Neural progenitor cell (in vitro differentiated cells): Measurements from ENCODE around the gene WIPF1. TPM values are rescaled to one million over a fixed set of nuclear protein-coding genes. Genes with fewer than 3 reads are reported as not detected.

Experiments
- DNase-seq: peaks from one replicate; pipeline ENCODE4 v3.0.0-alpha.2; 2016; ENCODE audit warnings: low spot score
- H2AFZ ChIP-seq: fragments of 200-600 bp; sonication (generic); replicated peaks from 2 replicates; pipeline ENCODE4 v1.6.1; 2016; ENCODE audit warnings: antibody characterized with exemption
- H3F3A ChIP-seq: fragments of 200-600 bp; sonication (generic); 2 replicates; pipeline ENCODE4 v1.6.1; 2016; ENCODE audit warnings: antibody characterized with exemption, low read depth
- H3K27ac ChIP-seq: fragments of 200-600 bp; sonication (generic); 2 replicates; pipeline ENCODE4 v1.5.1; 2016; ENCODE audit warnings: mild to moderate bottlenecking
- H3K27me3 ChIP-seq: fragments of 200-600 bp; sonication (generic); 2 replicates; pipeline ENCODE4 v1.6.1; 2016; ENCODE audit warnings: mild to moderate bottlenecking, moderate library complexity
- H3K36me3 ChIP-seq: fragments of 200-600 bp; sonication (generic); 2 replicates; pipeline ENCODE4 v1.5.1; 2016
- H3K4me1 ChIP-seq: fragments of 200-600 bp; sonication (generic); 2 replicates; pipeline ENCODE4 v1.6.1; 2016; ENCODE audit warnings: mixed run types
- H3K4me2 ChIP-seq: fragments of 200-600 bp; sonication (generic); 2 replicates; pipeline ENCODE4 v1.6.1; 2016
- H3K4me3 ChIP-seq: fragments of 200-600 bp; sonication (generic); 2 replicates; pipeline ENCODE4 v1.5.1; 2016
- H3K79me2 ChIP-seq: fragments of 200-600 bp; sonication (generic); 2 replicates; pipeline ENCODE4 v1.6.1; 2016; ENCODE audit warnings: low read depth
- H3K9ac ChIP-seq: fragments of 200-600 bp; sonication (generic); 2 replicates; pipeline ENCODE4 v1.6.1; 2016
- H3K9me3 ChIP-seq: fragments of 200-600 bp; sonication (generic); 2 replicates; pipeline ENCODE4 v1.5.1; 2016; ENCODE audit warnings: low read depth
- H4K20me1 ChIP-seq: fragments of 200-600 bp; sonication (generic); 2 replicates; pipeline ENCODE4 v1.6.1; 2016; ENCODE audit warnings: low read depth
- H3K27ac Mint-ChIP-seq: 3 replicates; pipeline ENCODE4 v1.8.0; 2021; ENCODE audit warnings: mixed read lengths
- H3K27me3 Mint-ChIP-seq: 2 replicates; pipeline ENCODE4 v1.8.0; 2022; ENCODE audit warnings: low read depth, mild to moderate bottlenecking, inconsistent platforms, moderate library complexity, mixed read lengths; ENCODE audit not compliant: insufficient read depth
- H3K36me3 Mint-ChIP-seq: 3 replicates; pipeline ENCODE4 v1.8.0; 2021; ENCODE audit warnings: mixed read lengths
- H3K4me1 Mint-ChIP-seq: 3 replicates; pipeline ENCODE4 v1.8.0; 2021; ENCODE audit warnings: mixed read lengths
- H3K4me3 Mint-ChIP-seq: 3 replicates; pipeline ENCODE4 v1.8.0; 2021; ENCODE audit warnings: mild to moderate bottlenecking, moderate library complexity, mixed read lengths
- H3K9me3 Mint-ChIP-seq: 3 replicates; pipeline ENCODE4 v1.8.0; 2020; ENCODE audit warnings: mixed read lengths
- EZH2 ChIP-seq: fragments of 200-600 bp; sonication (generic); IDR thresholded peaks from 2 replicates; pipeline ENCODE4 v1.6.1; 2017; ENCODE audit warnings: antibody characterized with exemption, mild to moderate bottlenecking, moderate library complexity
- EZH2phosphoT487 ChIP-seq: fragments of 200-600 bp; sonication (generic); IDR thresholded peaks from 2 replicates; pipeline ENCODE4 v1.6.1; 2017; ENCODE audit warnings: antibody characterized with exemption
- total RNA-seq: library from RNA; depleted of rRNA; stranded (reverse); fragments of >200 nt; gene quantifications from 2 replicates; pipeline ENCODE4 v1.2.3, GENCODE V29; 2015; ENCODE audit warnings: low replicate concordance
- TF ChIP-seq, protein P1 (sequence below): fragments of 200-600 bp; sonication (generic); IDR thresholded peaks from 2 replicates; pipeline ENCODE4 v1.5.1; 2017; ENCODE audit warnings: antibody characterized with exemption, mild to moderate bottlenecking

WIPF1 gene
- total RNA-seq, 1 donor from 2014 or later, result 17.2 TPM

DNA sequence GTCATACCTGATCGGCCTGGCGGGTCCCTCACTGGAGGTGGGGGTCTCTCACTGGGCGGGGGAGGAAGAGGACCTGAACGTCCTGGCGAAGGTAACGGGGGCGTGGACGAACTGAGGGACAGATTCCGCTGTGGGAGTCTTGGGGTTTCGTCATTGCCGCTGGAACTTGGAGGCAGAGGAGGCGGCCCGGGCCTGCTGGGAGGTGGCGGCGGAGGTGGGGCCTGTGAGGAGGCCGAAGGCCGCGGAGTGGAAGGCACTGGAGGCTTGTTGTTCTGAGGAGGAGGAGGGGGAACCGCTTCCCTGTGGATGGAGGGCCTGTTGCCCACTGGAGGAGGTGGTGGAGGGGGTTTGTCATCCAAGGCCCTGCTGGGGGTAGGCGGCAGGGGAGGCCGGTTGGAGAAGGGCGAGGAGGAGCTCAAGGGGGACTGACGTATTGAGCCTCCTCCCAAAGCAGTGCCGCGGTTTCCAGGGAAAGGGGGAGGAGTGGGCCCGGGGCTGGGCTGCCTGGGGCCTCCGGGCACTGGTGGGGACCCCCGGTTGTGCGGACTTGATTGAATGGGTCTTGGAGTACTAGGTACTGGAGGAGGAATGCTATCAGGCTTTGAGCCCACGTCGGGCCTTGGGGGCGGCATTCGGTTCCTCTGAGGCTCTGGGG, 25.8 kb downstream of the WIPF1 start:
- no peak for DNase-seq

DNA sequence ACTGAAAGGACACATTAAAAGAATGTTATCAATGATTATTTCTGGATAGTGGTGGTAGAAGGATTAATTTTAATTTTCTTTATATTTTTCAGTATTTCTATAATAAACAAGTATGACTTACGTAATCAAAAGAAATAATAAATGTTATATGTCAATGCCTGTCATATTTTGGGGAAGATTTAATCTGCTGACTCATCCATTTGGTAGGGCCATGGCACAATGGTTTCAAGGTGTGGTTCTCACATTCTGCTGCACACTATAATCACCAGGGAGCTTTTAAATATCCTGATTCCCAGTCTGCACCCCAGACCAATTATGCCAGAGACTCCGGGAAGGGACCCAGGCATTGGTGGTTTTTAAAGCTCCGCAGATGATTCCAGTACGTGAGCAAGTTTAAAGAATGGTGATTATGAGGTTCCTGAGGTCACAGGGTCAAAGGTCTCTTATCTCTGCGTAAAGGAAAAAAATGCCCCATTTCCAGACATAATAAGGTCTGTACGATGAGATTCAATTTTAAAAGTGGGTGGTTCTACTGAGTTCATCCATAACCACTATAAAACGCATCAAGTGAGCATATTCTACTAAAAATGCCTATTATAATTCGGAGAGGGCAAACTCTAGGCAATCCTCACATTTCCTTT, 27.2 kb downstream of the WIPF1 start:
- no peaks in the 10 kb centered on the region for H3K9me3 ChIP-seq
- no peak overlapping the region for H3K4me2 ChIP-seq
- no peaks in the 10 kb centered on the region for H4K20me1 ChIP-seq
- Mint-ChIP-seq H3K27me3 (no peaks in the 10 kb centered on the region), H3K4me3 (no peak overlapping the region), H3K4me1 (no peaks in the 10 kb centered on the region), H3K9me3 (no peaks in the 10 kb centered on the region), H3K27ac (no peak overlapping the region), H3K36me3 (peaks cover 19% of the 10 kb centered on the region)
- no peaks in the 10 kb centered on the region for H3K4me1 ChIP-seq
- H3F3A ChIP-seq, result no peaks in the 10 kb centered on the region
- TF ChIP-seq EZH2 (no peak), EZH2phosphoT487 (no peak)
- TF ChIP-seq, protein P1, sequence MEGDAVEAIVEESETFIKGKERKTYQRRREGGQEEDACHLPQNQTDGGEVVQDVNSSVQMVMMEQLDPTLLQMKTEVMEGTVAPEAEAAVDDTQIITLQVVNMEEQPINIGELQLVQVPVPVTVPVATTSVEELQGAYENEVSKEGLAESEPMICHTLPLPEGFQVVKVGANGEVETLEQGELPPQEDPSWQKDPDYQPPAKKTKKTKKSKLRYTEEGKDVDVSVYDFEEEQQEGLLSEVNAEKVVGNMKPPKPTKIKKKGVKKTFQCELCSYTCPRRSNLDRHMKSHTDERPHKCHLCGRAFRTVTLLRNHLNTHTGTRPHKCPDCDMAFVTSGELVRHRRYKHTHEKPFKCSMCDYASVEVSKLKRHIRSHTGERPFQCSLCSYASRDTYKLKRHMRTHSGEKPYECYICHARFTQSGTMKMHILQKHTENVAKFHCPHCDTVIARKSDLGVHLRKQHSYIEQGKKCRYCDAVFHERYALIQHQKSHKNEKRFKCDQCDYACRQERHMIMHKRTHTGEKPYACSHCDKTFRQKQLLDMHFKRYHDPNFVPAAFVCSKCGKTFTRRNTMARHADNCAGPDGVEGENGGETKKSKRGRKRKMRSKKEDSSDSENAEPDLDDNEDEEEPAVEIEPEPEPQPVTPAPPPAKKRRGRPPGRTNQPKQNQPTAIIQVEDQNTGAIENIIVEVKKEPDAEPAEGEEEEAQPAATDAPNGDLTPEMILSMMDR, result no peak
- DNase-seq, result no peak
- H3K36me3 ChIP-seq, result no peaks in the 10 kb centered on the region
- no peak overlapping the region for H3K27ac ChIP-seq
- H3K4me3 ChIP-seq, result no peak overlapping the region
- H2AFZ ChIP-seq, result no peak overlapping the region
- H3K79me2 ChIP-seq, result no peaks in the 10 kb centered on the region
- no peak overlapping the region for H3K9ac ChIP-seq
- no peaks in the 10 kb centered on the region for H3K27me3 ChIP-seq

More for the DNA sequence above, 25.8 kb downstream of the WIPF1 start:
- no peaks in the 10 kb centered on the region for H3K79me2 ChIP-seq
- H3K36me3 ChIP-seq, result no peaks in the 10 kb centered on the region
- H3K4me2 ChIP-seq, result no peak overlapping the region
- no peak overlapping the region for H3K27ac ChIP-seq
- no peaks in the 10 kb centered on the region for H3K4me1 Mint-ChIP-seq
- H4K20me1 ChIP-seq, result no peaks in the 10 kb centered on the region
- no peaks in the 10 kb centered on the region for H3K27me3 ChIP-seq
- H3K4me3 Mint-ChIP-seq, result no peak overlapping the region
- H2AFZ ChIP-seq, result no peak overlapping the region
- no peak overlapping the region for H3K9ac ChIP-seq
- no peak overlapping the region for H3K27ac Mint-ChIP-seq
- no peaks in the 10 kb centered on the region for H3K9me3 ChIP-seq
- no peaks in the 10 kb centered on the region for H3K27me3 Mint-ChIP-seq
- no peak overlapping the region for H3K4me3 ChIP-seq
- no peaks in the 10 kb centered on the region for H3K9me3 Mint-ChIP-seq
- no peaks in the 10 kb centered on the region for H3K4me1 ChIP-seq
- H3K36me3 Mint-ChIP-seq, result peaks cover 21% of the 10 kb centered on the region
- TF ChIP-seq, protein P1, result no peak
- TF ChIP-seq EZH2phosphoT487 (no peak), EZH2 (no peak)
- H3F3A ChIP-seq, result no peaks in the 10 kb centered on the region

DNA sequence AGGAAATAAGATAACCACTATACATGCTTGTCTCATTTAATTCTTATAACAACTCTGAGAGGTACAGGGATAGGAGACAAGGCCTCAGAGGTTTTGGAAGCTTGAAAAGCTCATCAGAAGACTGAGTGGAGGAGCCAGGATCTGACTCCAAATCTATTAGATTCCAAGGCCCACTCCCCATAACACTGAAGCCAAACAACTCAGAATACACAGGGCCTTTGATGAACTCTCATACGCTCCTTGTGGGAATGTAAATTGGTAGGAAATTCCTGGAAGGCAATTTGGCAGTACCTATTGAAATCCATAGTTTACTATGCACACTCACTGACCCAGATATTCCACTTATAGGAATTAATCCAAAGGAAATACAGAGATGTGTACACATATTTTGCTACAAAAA, 27.9 kb downstream of the WIPF1 start:
- no peaks in the 10 kb centered on the region for H3K36me3 ChIP-seq
- H3K4me3 ChIP-seq, result no peak overlapping the region
- no peaks in the 10 kb centered on the region for H3K4me1 Mint-ChIP-seq
- no peaks in the 10 kb centered on the region for H3K4me1 ChIP-seq
- DNase-seq, result no peak
- H3K27ac ChIP-seq, result no peak overlapping the region
- no peaks in the 10 kb centered on the region for H3K27me3 ChIP-seq
- H3K79me2 ChIP-seq, result no peaks in the 10 kb centered on the region
- H3K4me3 Mint-ChIP-seq, result no peak overlapping the region
- no peak overlapping the region for H3K27ac Mint-ChIP-seq
- TF ChIP-seq EZH2, result no peak
- TF ChIP-seq EZH2phosphoT487, result no peak
- TF ChIP-seq, protein P1, result no peak
- H3F3A ChIP-seq, result no peaks in the 10 kb centered on the region
- peaks cover 14% of the 10 kb centered on the region for H3K36me3 Mint-ChIP-seq
- H4K20me1 ChIP-seq, result no peaks in the 10 kb centered on the region
- H3K27me3 Mint-ChIP-seq, result no peaks in the 10 kb centered on the region
- no peak overlapping the region for H3K4me2 ChIP-seq
- H3K9me3 Mint-ChIP-seq, result no peaks in the 10 kb centered on the region
- no peak overlapping the region for H2AFZ ChIP-seq
- H3K9me3 ChIP-seq, result no peaks in the 10 kb centered on the region
- H3K9ac ChIP-seq, result no peak overlapping the region
